ENCODE results near the gene BLTP3A. TPM values are rescaled to one million over a fixed set of nuclear protein-coding genes. Genes with fewer than 3 reads are reported as not detected.
"Not testable (repeated sequence)": the region's sequence is repeated elsewhere in the genome, so short reads cannot be mapped to it uniquely, and the experiment has no call there.

BLTP3A gene
- total RNA-seq, 1 donor from 2014 or later: 19.9 TPM

GRCh38 chr6:34768148-34768547 lies 23.7 kb upstream of the BLTP3A start:
- H3K36me3 Mint-ChIP-seq (ENCODE audit: low read depth): peaks cover 6% of the 10 kb centered on the region
- H3K9me3 Mint-ChIP-seq: no peaks in the 10 kb centered on the region
- H3K4me3 Mint-ChIP-seq: no peak overlapping the region
- H3K4me1 Mint-ChIP-seq: no peaks in the 10 kb centered on the region
- no peaks in the 10 kb centered on the region for H3K27me3 Mint-ChIP-seq (ENCODE audit: low read depth)
- DNase-seq (ENCODE audit: low read depth, low spot score): no peak
- no peak for TF ChIP-seq CTCF (conservative IDR thresholded peaks at IDR 0.05)
- H3K27ac Mint-ChIP-seq (ENCODE audit: unreplicated experiment): no peak overlapping the region

- no peak overlapping the region for H3K4me3 Mint-ChIP-seq
- no peak for DNase-seq (ENCODE audit: low read depth, low spot score)
- H3K27me3 Mint-ChIP-seq (ENCODE audit: low read depth): no peaks in the 10 kb centered on the region
- no peak overlapping the region for H3K27ac Mint-ChIP-seq (ENCODE audit: unreplicated experiment)
- peaks cover 14% of the 10 kb centered on the region for H3K36me3 Mint-ChIP-seq (ENCODE audit: low read depth)
- H3K9me3 Mint-ChIP-seq: no peaks in the 10 kb centered on the region
- no peaks in the 10 kb centered on the region for H3K4me1 Mint-ChIP-seq
- TF ChIP-seq CTCF (conservative IDR thresholded peaks at IDR 0.05): no peak
These were observed 20.2 kb upstream of the BLTP3A start for GRCh38 chr6:34771727-34772126.

- H3K4me3 Mint-ChIP-seq: no peak overlapping the region
- H3K27me3 Mint-ChIP-seq (ENCODE audit: low read depth): no peaks in the 10 kb centered on the region
- H3K36me3 Mint-ChIP-seq (ENCODE audit: low read depth): peaks cover 16% of the 10 kb centered on the region
- H3K9me3 Mint-ChIP-seq: no peaks in the 10 kb centered on the region
- no peak for TF ChIP-seq CTCF (conservative IDR thresholded peaks at IDR 0.05)
- H3K27ac Mint-ChIP-seq (ENCODE audit: unreplicated experiment): no peak overlapping the region
- DNase-seq (ENCODE audit: low read depth, low spot score): no peak
- H3K4me1 Mint-ChIP-seq: no peaks in the 10 kb centered on the region
These were observed 18.9 kb upstream of the BLTP3A start for GRCh38 chr6:34772940-34773339.

GRCh38 chr6:34773916-34774315 lies 18.0 kb upstream of the BLTP3A start:
- Mint-ChIP-seq H3K27ac (ENCODE audit: unreplicated experiment) (no peak overlapping the region), H3K4me1 (no peaks in the 10 kb centered on the region), H3K4me3 (no peak overlapping the region), H3K36me3 (ENCODE audit: low read depth) (peaks cover 16% of the 10 kb centered on the region), H3K9me3 (no peaks in the 10 kb centered on the region), H3K27me3 (ENCODE audit: low read depth) (no peaks in the 10 kb centered on the region)
- DNase-seq (ENCODE audit: low read depth, low spot score): no peak
- no peak for TF ChIP-seq CTCF (conservative IDR thresholded peaks at IDR 0.05)

GRCh38 chr6:34774967-34775366 lies 16.9 kb upstream of the BLTP3A start:
- H3K27me3 Mint-ChIP-seq (ENCODE audit: low read depth): no peaks in the 10 kb centered on the region
- no peak overlapping the region for H3K27ac Mint-ChIP-seq (ENCODE audit: unreplicated experiment)
- DNase-seq (ENCODE audit: low read depth, low spot score): no peak
- H3K4me3 Mint-ChIP-seq: no peak overlapping the region
- TF ChIP-seq CTCF (conservative IDR thresholded peaks at IDR 0.05): no peak
- H3K9me3 Mint-ChIP-seq: no peaks in the 10 kb centered on the region
- no peaks in the 10 kb centered on the region for H3K4me1 Mint-ChIP-seq
- H3K36me3 Mint-ChIP-seq (ENCODE audit: low read depth): peaks cover 16% of the 10 kb centered on the region

- DNase-seq (ENCODE audit: low read depth, low spot score); H3K4me1 Mint-ChIP-seq; H3K27ac Mint-ChIP-seq (ENCODE audit: unreplicated experiment): not testable (repeated sequence)
These were observed 6.5 kb upstream of the BLTP3A start for GRCh38 chr6:34785375-34785774.

GRCh38 chr6:34787152-34787551 lies 4.7 kb upstream of the BLTP3A start:
- H3K9me3 Mint-ChIP-seq; H3K36me3 Mint-ChIP-seq (ENCODE audit: low read depth); H3K4me3 Mint-ChIP-seq; H3K27ac Mint-ChIP-seq (ENCODE audit: unreplicated experiment); H3K27me3 Mint-ChIP-seq (ENCODE audit: low read depth); DNase-seq (ENCODE audit: low read depth, low spot score): not testable (repeated sequence)
- peaks cover 10% of the 10 kb centered on the region for H3K4me1 Mint-ChIP-seq

More at GRCh38 chr6:34785375-34785774, 6.5 kb upstream of the BLTP3A start:
- H3K27me3 Mint-ChIP-seq (ENCODE audit: low read depth); H3K4me3 Mint-ChIP-seq; H3K9me3 Mint-ChIP-seq; H3K36me3 Mint-ChIP-seq (ENCODE audit: low read depth): not testable (repeated sequence)
